Heart left ventricle (tissue), 13 donors: Measurements from ENCODE around the gene MYO5B.

Experiments used
- POLR2A ChIP-seq, 2 donors: fragments of 450-650 bp; IDR thresholded peaks; one replicate each; pipeline ENCODE4 v1.6.1; 2017; ENCODE audit warnings: antibody characterized with exemption in 2 of 2, mild to moderate bottlenecking in 2 of 2, moderate library complexity in 2 of 2
- TF ChIP-seq, protein P1 (sequence below), 12 donors: fragments of 200-600 bp; sonication (generic) in 4 of 12; IDR thresholded peaks; one replicate each; pipeline versions ENCODE4 v1.5.0 to v1.8.0; 2018 to 2022; ENCODE audit warnings: antibody characterized with exemption in 12 of 12, mild to moderate bottlenecking in 5 of 12
- donor health status: ischemic (EF 13 %, LVEDD 7.1; RV severe dilation, severe dysfunction).
- donor health status: DM: no; HTN: yes; CAD: no.
- donor health status: DM: no; HTN: no; CAD: no.
- donor health status: ischemic (EF 25% LVEDD 6.9; RV normal size, moderate dysfunction).
- donor health status: ischemic (EF 25% LVEDD 5.7; RV mildly dilated, moderate dysfunction).
- donor health status: ischemic (EF 35%, LVEDD 5.7; RV mildly dilated, moderate dysfunction).
- donor health status: nonischemic (EF 11% LVEDD 7.7; RV severe dilation, severe dysfunction).
- donor health status: DM: yes; HTN: yes; CAD: no.
- donor health status: PGD.
- donor health status: ischemic (EF 29% LVEDD 5.4; RV normal size, mild dysfunction).
- donor health status: nonischemic (EF 23%, LVEDD 6.1; RV moderate dilation, normal function).

DNA sequence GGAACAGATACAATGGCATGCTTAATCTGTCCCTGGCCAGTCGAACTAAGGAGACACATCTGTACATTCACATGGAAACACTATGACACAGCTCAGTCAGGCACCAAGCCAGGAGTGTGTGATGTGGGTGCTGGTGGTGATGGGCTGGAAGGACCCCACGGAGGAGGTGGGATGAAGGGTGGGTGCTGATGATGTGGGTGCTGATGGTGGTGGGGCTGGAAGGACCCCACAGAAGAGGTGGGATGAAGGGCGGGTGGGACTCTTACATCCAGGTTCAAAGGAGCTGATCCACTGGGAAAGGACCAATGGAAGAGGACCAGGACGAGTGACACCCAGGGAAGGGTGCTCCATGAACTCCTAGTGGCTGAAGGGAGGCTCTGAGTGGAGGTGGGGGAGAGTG, 346.8 kb downstream of the MYO5B start:
- no peak for TF ChIP-seq POLR2A (IDR thresholded peaks at IDR 0.05)
- TF ChIP-seq, protein P1, sequence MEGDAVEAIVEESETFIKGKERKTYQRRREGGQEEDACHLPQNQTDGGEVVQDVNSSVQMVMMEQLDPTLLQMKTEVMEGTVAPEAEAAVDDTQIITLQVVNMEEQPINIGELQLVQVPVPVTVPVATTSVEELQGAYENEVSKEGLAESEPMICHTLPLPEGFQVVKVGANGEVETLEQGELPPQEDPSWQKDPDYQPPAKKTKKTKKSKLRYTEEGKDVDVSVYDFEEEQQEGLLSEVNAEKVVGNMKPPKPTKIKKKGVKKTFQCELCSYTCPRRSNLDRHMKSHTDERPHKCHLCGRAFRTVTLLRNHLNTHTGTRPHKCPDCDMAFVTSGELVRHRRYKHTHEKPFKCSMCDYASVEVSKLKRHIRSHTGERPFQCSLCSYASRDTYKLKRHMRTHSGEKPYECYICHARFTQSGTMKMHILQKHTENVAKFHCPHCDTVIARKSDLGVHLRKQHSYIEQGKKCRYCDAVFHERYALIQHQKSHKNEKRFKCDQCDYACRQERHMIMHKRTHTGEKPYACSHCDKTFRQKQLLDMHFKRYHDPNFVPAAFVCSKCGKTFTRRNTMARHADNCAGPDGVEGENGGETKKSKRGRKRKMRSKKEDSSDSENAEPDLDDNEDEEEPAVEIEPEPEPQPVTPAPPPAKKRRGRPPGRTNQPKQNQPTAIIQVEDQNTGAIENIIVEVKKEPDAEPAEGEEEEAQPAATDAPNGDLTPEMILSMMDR (IDR thresholded peaks at IDR 0.05), result no peak
